ENCODE measurements around the gene MLLT3.

- no peak for TF ChIP-seq CTCF (IDR thresholded peaks at IDR 0.05; ENCODE audit: borderline replicate concordance, extremely low read depth, low read length, poor library complexity, severe bottlenecking)
- no peak for TF ChIP-seq EZH2 (IDR thresholded peaks at IDR 0.05; ENCODE audit: borderline replicate concordance, low read depth, low read length, severe bottlenecking)
These were observed 92.5 kb downstream of the MLLT3 start for GRCh38 chr9:20529837-20530236.

All from DND-41 (cell line).